SK-N-SH (cell line): Measurements from ENCODE around the gene TLDC2.
"Not testable (repeated sequence)": the region's sequence is repeated elsewhere in the genome, so short reads cannot be mapped to it uniquely, and the experiment has no call there.

Experiments
- CHD2 ChIP-seq: fragments of 150-350 bp; IDR thresholded peaks from 2 replicates; pipeline ENCODE4 v1.6.1; 2018; ENCODE audit warnings: low read length; ENCODE audit not compliant: partially characterized antibody
- TF ChIP-seq, protein P1 (sequence below): fragments of 200-600 bp; sonication (generic); IDR thresholded peaks from 2 replicates; pipeline ENCODE4 v1.6.1; 2017; ENCODE audit warnings: antibody characterized with exemption, mild to moderate bottlenecking, moderate library complexity
- TF ChIP-seq, protein P2 (sequence below): IDR thresholded peaks from 2 replicates; pipeline ENCODE4 v1.4.0; 2012; ENCODE audit warnings: low read depth, borderline replicate concordance
- TF ChIP-seq, protein P3 (sequence below): fragments of 150-350 bp; IDR thresholded peaks from 2 replicates; pipeline ENCODE4 v1.6.1; 2017; ENCODE audit warnings: antibody characterized with exemption, low read length, low read depth, borderline replicate concordance

DNA sequence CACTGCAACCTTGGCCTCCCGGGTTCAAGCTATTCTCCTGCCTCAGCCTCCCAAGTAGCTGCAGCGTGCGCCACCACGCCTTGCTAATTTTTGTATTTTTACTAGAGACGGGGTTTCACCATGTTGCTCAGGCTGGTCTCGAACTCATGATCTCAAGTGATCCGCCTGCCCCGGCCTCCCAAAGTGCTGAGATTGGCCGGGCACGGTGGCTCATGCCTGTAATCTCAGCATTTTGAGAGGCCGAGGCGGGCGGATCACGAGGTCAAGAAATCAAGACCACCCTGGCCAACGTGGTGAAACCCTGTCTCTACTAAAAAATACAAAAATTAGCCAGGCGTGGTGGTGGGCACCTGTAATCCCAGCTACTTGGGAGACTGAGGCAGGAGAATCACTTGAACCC lies 57.6 kb downstream of the TLDC2 start:
- TF ChIP-seq, protein P1, sequence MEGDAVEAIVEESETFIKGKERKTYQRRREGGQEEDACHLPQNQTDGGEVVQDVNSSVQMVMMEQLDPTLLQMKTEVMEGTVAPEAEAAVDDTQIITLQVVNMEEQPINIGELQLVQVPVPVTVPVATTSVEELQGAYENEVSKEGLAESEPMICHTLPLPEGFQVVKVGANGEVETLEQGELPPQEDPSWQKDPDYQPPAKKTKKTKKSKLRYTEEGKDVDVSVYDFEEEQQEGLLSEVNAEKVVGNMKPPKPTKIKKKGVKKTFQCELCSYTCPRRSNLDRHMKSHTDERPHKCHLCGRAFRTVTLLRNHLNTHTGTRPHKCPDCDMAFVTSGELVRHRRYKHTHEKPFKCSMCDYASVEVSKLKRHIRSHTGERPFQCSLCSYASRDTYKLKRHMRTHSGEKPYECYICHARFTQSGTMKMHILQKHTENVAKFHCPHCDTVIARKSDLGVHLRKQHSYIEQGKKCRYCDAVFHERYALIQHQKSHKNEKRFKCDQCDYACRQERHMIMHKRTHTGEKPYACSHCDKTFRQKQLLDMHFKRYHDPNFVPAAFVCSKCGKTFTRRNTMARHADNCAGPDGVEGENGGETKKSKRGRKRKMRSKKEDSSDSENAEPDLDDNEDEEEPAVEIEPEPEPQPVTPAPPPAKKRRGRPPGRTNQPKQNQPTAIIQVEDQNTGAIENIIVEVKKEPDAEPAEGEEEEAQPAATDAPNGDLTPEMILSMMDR, result not testable (repeated sequence)
- TF ChIP-seq, protein P2, sequence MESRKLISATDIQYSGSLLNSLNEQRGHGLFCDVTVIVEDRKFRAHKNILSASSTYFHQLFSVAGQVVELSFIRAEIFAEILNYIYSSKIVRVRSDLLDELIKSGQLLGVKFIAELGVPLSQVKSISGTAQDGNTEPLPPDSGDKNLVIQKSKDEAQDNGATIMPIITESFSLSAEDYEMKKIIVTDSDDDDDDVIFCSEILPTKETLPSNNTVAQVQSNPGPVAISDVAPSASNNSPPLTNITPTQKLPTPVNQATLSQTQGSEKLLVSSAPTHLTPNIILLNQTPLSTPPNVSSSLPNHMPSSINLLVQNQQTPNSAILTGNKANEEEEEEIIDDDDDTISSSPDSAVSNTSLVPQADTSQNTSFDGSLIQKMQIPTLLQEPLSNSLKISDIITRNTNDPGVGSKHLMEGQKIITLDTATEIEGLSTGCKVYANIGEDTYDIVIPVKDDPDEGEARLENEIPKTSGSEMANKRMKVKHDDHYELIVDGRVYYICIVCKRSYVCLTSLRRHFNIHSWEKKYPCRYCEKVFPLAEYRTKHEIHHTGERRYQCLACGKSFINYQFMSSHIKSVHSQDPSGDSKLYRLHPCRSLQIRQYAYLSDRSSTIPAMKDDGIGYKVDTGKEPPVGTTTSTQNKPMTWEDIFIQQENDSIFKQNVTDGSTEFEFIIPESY, result not testable (repeated sequence)
- TF ChIP-seq, protein P3, sequence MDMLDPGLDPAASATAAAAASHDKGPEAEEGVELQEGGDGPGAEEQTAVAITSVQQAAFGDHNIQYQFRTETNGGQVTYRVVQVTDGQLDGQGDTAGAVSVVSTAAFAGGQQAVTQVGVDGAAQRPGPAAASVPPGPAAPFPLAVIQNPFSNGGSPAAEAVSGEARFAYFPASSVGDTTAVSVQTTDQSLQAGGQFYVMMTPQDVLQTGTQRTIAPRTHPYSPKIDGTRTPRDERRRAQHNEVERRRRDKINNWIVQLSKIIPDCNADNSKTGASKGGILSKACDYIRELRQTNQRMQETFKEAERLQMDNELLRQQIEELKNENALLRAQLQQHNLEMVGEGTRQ, result not testable (repeated sequence)
- TF ChIP-seq CHD2, result not testable (repeated sequence)
